Fibroblast of the aortic adventitia (primary cell): ENCODE data around the gene AHSG. TPM values are rescaled to one million over a fixed set of nuclear protein-coding genes. Genes with fewer than 3 reads are reported as not detected.

ENCODE experiments used
- DNase-seq: peaks from one replicate; pipeline ENCODE4 v3.0.0-alpha.2; 2010; ENCODE audit warnings: low read depth
- H3K4me3 ChIP-seq: 2 replicates; pipeline ENCODE4 v1.5.1; 2011; ENCODE audit warnings: low read depth, mild to moderate bottlenecking, control low read depth, low read length, moderate library complexity
- CTCF ChIP-seq: IDR thresholded peaks from 2 replicates; pipeline ENCODE4 v1.5.1; 2011; ENCODE audit warnings: mild to moderate bottlenecking, low read length, control low read depth, inconsistent platforms; ENCODE audit not compliant: insufficient read depth
- total RNA-seq: library from RNA; depleted of rRNA; stranded (reverse); fragments of >200 nt; gene quantifications from 2 replicates; pipeline ENCODE4 v1.2.3, GENCODE V29; 2012; ENCODE audit warnings: low replicate concordance

Gene AHSG
- total RNA-seq, 1 donor: not detected

- H3K4me3 ChIP-seq: peak within 1 kb of the TSS; percentile 98
- TF ChIP-seq CTCF: no peak
- peak; percentile 100 for DNase-seq
Measured at GRCh38 chr3:186570096-186570940, 42.5 kb upstream of the AHSG start, which contains the start of gene DNAJB11. TSS of gene DNAJB11 (plus strand) at chr3:186570720. CDS start at chr3:186570898, 178 bp downstream.

- H3K4me3 ChIP-seq: peak overlapping the region; percentile 98
- TF ChIP-seq CTCF: no peak
- no peak for DNase-seq
Measured at GRCh38 chr3:186570941-186571643, 41.8 kb upstream of the AHSG start.

GRCh38 chr3:186571644-186572013, 41.2 kb upstream of the AHSG start:
- TF ChIP-seq CTCF: no peak
- H3K4me3 ChIP-seq: peak overlapping the region; percentile 98
- DNase-seq: no peak

GRCh38 chr3:186577521-186577920, 35.3 kb upstream of the AHSG start:
- TF ChIP-seq CTCF: no peak
- no peak for DNase-seq
- H3K4me3 ChIP-seq: no peak overlapping the region

GRCh38 chr3:186580785-186581184, 32.1 kb upstream of the AHSG start:
- no peak overlapping the region for H3K4me3 ChIP-seq
- no peak for DNase-seq
- TF ChIP-seq CTCF: no peak

GRCh38 chr3:186582541-186582940, 30.3 kb upstream of the AHSG start:
- TF ChIP-seq CTCF: no peak
- no peak overlapping the region for H3K4me3 ChIP-seq
- no peak for DNase-seq
